NCI-H1436 treated with DMSO at 0.1 percent for 48 hours (cell line): Measurements from ENCODE around the gene FREM1.

Experiments used
- DNase-seq: peaks from one replicate; lab custom pipeline; 2025; lab: John Stamatoyannopoulos, UW

Gene FREM1

DNA sequence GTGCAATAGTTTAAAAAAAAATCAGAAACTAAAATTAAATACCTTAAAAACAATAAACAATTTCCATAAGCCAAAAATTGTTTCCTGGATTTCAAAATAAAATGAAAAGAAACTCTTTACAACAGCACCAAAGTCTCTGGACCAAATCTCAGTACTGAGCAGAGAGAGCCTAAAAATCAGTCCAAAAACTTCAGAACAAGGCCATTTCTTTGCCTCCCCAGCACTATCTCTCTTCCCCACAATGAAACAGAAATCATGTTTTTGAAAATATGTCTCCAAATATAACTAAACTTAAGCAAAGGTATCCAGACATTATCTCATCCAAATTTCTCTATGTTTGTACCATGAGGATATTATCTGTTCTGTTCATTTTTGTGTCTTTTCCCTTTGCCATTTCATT, 1.0 kb downstream of the FREM1 start:
- DNase-seq: no peak

DNA sequence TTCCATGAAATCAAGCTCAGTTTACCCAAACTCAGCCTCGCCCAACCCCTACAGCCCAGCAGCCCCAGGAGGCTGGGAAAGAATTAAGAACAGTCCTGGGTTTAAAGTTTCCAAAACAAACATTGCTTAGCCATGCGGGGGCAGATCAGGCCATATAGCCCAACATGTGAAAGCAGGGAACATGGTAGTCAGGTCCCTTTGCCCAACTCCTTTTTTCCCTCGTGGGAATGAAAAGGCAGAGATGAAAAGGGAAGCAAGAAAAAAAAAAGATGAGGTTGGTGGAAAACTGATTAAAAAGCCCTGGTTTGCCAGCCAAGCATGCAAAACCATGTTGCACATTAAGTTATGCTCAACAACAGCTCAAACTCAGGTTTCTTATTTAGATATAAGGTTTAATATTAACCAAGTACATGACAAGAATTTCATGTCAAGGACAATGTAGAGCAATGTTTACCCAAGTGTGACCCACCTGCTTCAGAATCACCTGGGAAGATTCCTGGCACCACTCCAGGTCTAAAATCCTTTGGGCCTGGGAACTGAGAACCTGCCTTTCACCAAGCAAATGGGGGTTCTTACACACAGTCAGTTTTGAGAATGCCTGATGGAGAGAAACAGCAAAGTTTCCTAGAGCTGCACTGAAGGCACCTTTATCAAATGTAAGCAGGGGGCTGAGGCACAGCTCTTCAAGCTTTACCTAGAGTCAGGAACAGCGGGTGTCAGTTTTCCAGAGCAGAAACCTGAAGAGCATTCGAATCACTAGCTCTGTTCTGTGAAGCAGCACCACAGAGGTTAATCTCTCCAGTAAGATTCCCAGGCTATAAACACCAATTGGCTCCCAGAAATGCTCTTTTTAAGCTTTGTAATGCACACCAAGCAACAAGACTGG, 1.7 kb downstream of the FREM1 start:
- DNase-seq: no peak

DNA sequence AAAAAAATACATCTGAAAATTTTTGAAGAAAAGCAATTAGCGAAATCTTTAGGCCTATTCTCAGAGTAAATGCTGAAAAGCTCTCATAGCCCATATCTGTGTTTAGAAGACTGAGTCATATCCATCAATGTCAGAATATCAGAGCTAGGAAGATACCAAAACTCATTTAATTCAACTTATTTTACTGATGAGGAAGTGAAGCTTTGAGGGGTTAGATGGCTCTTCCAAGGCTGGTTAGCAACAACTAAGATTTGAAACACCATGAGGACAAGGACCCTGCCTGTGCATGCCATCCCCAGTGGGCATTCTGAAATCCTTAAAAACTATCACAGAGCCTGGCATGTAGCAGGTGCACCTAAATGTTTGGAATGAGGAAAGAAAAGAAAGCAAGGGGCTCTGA, 2.5 kb downstream of the FREM1 start:
- no peak for DNase-seq

DNA sequence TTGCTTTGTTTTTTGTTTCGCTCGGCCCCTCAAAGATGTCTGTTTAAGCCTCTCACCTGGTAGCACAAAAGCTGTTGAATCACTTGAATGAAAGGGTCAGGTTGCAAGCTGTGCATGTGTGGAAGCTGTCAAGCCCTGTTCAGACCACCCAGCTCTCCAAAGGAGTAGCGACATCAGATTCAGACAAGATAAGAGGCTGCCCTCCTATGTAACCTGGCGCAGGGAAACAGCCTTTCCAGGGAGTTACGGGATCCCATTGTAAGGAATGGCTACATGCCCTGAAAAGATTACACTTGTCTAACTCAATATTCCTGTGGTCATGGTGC, 2.9 kb downstream of the FREM1 start:
- no peak for DNase-seq

DNA sequence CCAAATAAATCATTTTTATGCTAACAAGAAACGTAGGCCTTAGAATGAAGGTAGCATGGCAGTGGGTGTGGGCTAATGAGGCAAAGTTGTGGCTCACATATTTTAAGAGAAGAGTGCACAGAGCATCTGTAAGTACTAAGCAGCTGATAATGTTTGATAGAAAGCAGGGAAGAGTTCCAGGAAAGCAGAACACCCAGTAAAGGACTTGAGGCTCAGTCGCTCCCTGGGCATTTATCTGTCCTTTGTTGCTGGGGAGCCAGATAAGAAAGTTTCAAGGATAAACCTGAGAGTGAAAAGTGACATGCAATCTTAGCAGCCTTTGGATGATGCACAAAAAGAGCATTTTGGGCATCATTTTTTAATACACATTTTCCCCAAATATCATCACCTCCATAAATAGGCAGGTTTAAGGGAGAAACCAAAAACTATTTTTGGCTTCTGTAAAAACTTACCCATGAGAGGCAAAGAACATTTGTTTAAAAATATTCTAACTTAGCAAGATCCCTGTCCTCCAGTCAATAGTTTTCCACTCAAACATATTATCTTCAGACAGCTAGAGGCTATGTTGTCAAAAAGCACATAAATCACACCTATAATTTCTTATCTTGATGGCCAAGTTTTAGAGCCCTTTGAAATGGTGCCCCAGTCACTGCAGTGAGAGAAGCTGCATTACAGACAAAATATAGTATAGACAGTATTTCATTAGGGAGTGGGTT, 3.4 kb downstream of the FREM1 start:
- DNase-seq: no peak

DNA sequence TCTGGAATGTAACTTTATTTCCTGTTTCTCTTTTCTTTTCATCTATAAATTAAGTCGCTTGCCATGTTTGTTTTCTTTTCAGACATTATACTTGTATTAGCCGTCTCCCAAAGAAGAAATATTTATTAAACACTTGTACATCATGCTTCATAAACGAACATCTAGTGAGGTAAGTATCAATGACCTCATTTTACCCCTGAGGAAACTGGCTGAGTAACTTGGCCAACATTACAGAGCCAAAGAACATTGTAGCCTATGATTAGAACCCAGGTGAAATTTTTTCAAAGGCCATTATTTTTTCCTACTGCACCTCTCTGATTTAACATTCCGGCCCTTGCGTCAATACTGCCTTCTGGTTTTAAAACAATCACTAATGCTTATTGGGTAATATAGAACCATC, 4.2 kb downstream of the FREM1 start:
- no peak for DNase-seq

DNA sequence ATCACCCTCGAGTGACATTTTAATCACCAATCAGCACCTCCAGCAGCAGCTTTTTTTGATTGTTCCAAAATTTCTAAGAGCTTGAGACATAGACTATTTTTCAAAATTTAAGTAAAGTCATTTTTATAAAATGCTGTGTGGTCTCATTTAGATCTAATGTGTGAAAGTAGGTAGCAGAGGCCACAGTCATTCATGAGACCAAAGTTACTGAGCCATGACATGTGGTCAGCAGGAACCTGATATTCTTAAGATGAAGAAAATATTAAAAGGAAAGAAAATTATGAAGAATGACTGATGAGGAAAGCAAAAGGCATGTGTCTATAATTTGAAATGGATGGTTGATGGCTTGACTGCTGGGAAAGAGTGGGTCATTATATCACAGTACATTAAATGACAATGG, 7.2 kb downstream of the FREM1 start:
- no peak for DNase-seq

DNA sequence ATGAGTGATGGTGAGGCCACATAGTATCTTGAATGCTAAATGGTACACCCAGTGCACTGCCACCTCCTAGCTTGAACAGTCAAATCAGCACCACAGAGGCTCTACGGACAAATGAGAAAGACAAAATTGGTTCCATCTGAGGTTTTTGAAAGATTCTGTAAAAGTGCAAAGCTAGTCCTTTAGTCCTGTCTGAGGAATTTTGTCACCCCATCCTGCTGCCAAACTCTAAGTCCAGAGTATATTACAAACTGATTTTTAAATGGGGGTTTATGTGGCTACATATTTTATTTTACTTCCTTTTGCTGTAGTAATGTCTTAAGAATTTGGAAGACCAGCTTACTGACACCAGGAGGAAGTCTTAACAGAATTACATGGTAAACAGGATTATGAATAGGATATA, 7.7 kb downstream of the FREM1 start:
- DNase-seq: no peak

DNA sequence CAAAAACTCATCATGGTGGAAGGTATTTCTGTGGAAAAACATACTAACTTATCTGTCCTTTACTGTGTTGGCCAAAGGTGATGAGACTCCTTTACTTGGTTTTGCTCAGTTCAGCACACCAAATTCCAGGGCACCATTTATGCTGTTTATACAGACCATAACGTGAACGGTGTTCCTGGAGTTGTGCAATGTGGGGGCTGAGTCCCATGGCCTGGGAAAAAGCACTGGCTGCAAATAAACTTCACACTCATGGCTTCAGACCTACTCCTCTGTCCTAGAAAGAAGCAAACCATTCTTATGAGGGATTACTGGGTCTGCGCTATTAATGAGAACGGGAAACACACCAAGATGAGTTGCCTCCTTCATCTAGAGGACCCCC, 10.4 kb downstream of the FREM1 start:
- no peak for DNase-seq

DNA sequence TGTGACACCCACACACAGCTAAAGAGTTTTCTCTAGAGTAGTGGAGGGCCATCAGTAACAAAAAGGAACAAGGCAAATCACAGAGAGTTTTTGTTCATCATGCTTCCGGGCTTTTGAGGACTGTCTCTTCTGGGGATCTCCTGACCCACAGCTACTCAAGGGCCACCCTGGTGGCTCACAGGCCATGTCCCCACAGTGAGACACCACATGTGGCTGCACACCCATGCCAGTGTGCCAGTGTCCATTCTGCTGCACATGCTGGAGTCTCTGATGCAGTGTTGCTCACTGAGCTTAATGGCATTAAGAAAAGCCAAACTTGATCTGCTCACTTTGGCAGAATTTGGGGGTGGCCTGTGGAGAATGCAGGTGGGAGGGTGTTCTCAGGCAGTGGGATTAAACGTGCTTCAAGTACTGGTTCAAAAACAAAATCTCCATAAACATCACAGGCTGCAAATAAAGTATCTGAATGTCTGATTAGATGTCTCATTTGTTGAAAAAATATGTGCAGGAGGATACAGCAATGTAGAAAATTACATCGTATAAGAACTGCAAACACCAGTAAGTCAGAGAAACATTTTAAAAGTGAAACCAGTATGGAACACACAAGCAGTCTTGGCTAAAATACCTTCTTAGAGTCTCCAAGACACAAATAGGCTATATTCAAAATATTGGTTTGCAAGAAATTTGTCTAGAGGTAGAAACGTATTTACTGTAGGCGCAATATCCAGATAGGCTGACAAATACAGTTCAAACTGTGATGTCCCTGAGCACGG, 11.0 kb downstream of the FREM1 start:
- no peak for DNase-seq

DNA sequence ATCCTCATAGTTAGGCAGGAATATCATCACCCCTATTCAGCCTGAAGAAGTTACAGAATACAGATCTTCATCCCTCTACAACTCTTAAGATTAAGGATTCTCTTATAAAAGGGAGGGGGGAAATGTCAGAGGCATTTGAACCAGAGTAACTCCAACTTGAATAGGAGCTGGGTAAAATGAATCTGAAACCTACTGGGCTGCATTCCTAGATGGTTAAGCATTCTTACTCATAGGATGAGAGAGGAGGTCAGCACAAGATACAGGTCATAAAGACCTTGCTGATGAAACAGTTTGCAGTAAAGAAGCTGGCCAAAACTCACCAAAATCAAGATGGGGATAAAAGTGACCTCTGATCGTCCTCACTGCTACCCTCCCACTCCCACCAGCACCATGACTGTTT, 14.4 kb downstream of the FREM1 start:
- no peak for DNase-seq

DNA sequence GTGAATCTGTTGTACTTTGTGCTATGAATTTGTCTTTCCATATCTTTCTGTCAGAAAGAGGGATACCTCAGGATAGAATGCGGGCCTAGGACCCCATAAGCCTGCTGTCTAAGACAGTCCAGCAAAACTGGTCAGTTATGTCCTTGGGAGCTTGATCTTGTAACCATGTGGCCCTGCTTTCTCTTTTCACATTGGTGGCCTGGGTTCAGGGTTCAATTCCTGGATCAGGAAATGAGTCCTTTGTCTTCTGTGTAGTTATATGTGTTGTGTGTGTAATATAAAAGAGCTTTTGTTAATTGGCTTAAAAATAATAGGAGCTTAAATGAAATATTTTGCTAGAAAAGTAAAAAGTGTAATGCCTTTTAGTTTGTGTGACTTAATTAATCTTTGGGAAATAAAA, 16.9 kb downstream of the FREM1 start:
- DNase-seq: no peak

DNA sequence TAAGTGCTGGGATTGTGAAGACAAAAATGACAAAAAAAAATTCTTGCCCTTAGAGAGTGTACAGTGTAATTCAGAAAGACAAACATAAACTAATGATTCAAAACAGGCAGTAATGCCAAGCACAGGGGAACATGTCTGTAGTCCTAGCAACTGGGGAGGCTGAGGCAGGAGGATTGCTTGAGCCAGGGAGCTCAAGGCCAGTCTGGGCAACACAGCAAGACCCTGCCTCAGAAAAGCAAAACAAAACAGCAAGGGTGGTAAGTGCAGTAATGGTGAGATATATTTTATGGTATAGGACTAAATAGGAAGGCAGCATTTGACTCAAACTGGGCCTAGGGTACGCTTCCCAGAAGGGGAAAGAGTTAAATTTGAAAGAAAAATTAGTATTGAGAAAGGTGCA, 18.9 kb downstream of the FREM1 start:
- DNase-seq: no peak

DNA sequence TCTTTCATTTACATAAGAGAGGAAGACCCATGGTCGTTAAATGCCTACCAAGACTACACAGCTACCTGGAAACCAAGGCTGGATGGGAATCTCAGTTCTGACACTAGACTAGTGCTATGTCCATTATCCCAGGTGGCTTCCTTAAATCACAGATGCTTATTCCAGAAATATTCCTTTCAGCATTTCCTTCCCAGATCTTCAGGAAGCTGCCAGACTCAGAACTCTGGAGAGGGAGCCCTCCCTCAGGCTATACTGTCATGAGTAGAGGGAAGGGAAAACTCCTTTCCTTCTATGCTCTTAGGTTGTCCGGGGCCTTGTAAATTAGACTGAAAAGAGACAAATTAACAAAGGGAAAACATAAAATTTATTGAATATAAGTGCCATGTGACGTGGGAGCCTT, 20.8 kb downstream of the FREM1 start:
- DNase-seq: no peak

DNA sequence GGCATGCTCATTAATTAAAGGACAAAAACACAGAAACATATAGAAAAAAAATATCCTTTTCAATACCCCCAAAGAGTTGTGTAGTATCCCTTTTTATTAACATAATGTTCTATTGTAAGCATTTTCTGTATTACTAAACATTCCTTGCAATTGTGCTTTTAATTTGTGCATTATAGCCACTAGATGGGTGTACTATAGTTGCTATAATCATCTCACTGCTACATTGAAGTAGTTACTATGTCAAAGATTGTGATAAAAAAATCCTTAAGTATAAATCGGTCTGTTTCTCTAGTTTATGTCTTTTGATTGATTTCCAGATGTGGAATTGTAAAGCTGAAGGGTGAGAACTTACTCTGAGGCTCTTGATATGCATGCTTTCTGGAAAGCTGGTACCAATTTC, 21.4 kb downstream of the FREM1 start:
- DNase-seq: no peak

DNA sequence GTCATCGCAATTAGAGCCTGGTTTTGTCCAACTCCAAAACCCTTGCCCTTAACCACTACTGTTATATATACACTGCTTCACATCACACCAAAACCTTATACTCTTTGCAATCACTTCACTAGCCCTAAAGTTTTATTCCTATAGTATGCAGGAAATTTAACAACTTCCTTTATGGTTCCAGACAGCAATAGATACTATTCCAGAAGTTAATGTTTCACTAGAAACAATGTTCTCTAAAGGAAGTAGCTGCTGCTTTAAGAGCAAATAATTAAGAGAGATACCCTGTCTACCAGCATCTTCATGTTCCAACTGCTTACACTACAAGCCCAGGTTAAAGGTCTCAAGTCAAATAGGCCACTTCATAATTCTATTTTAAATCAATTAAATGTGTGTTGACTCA, 22.0 kb downstream of the FREM1 start:
- no peak for DNase-seq

DNA sequence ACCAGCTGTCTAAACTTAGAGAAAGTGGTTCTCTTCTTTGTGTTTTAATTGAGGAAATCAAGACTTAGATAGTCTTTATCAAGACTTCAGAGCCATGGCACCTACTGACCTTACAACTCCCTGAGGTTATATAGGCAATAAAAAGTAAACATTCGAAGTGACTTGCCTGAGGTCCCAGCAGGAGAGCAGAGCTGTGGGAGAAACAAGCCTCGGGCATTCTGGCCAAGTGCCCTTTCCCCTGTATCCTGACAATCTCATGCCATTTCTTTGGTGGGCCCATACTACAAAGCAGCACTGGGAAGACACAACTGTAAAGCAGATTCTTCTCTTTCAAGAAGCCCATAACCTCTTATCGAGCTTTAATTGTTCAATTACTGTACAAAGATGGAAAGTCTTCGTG, 23.1 kb downstream of the FREM1 start:
- DNase-seq: no peak

DNA sequence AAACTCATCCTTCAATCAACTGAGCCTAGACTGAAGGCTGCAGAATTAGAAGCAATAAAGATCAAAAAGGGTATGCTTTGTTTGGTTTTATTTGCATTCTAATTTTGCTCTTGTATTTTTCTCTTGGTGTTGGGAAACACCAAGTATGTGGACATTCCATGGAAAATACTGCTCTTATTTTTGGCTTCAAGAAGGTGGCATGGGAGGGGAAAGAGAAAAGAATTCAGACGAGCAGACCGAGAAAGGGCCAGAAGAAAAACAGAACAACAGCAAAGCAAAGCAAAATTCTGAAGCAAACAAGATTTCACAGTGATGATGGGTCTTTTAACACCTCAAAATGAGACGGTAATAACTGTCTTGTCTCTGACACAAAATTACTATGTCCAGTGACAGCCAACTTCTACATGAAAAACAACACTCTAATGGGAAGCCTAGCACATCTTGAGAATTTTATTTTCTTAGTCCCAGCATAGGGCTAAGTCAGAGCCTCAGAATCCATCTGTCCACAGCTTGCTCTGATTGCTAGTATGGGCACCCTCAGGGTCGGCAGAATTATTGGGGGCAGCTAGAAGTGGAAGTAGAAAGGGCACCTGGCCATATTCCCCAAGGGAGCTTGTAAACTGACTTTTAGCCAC, 26.8 kb downstream of the FREM1 start:
- no peak for DNase-seq

DNA sequence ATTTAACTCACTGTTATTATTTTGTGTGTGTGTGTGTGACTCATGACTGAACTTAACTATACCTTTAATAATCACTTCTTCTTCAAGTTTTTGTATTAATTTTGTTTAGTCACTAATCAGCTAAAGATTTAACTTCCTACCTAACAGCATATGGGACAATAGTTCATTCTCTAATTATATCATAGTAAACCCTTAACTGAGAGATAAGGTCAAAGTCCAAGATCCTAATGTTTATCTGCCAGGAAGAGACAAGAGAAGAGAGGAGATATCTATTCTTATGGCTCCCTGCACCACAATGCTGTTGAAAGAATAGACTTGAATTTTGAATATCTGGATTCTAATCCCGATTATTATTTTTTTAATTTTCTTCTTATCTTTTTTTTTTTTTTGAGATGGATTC, 28.1 kb downstream of the FREM1 start:
- no peak for DNase-seq

DNA sequence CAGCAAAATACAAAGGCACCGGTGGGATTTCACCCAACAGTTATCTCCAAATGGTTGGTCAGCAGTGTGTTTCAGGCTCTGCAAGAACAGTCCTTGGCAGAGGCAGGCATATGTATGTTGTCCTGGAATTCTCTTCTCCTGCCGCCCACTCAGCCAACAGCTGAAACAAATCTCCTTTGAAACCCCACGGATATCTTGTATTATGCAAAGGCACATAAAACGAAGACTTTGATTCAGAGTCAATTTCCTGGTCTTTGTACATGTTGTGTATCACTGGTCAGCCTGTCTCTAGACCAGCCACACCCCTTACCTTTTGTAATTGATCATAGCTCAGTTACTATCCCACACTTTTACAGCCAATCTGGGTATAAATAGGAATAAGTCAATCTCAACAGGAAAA, 29.2 kb downstream of the FREM1 start:
- DNase-seq: no peak

DNA sequence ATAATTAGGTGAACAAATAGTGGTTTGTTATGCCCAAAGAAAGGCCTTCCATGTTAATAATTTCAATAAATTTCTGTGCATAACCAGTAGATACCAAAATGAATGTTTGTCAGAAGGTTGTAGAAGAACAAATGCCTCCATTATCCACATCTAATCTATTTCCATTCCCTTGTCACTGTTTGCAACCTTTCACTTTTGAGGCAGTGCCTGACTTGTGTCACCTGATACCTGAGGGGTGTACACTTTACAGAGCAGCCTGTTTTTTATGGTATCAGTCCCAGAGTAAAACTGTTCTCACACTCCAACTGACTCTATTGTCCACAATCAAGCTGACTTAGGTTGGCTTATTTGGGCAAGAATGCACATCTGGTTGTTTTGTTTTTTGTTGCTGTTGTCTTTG, 40.1 kb downstream of the FREM1 start:
- no peak for DNase-seq

DNA sequence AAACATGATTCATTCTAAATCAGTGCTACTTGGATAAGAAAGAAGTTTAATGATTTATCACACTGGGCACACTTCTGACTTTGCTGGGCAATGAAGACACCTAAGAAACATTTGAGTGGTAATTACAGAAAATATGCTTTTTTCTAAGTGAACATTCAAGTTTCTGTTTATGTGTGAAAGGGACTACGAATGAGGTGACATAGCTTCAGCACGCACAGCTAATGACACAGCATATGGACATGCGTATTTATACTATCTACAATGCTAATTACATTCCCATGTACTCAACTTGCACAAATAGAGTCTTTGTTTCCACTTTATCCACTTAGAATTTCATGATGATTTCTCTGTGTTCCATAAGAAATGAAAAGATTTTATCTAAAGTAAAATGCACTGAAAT, 40.6 kb downstream of the FREM1 start:
- DNase-seq: no peak
